GM13977 (cell line): Measurements from ENCODE around the gene SLC2A14.
"Not testable (repeated sequence)": the region's sequence is repeated elsewhere in the genome, so short reads cannot be mapped to it uniquely, and the experiment has no call there.

ENCODE experiments used
- DNase-seq: peaks from one replicate; pipeline ENCODE4 v3.0.0; 2012; ENCODE audit warnings: low spot score
- CTCF ChIP-seq: IDR thresholded peaks from 2 replicates; pipeline ENCODE4 v1.5.1; 2012; ENCODE audit warnings: mild to moderate bottlenecking, control low read depth; ENCODE audit not compliant: insufficient read depth; ENCODE audit errors: extremely low read depth, missing control alignments
- in situ Hi-C: fragments of 300-500 bp; cut with MboI; formaldehyde crosslinking; loops from one replicate; pipeline ENCODE4 v1.12.0; 2022; ENCODE audit warnings: low sequenced_read_pairs, low pct_unique_long_range_greater_than_20kb, mixed read lengths, inconsistent platforms; ENCODE audit not compliant: unreplicated experiment

The SLC2A14 gene

GRCh38 chr12:7844116-7844515 lies 28.6 kb downstream of the SLC2A14 start:
- no peak for DNase-seq
- in situ Hi-C loops, result no loop called here
- TF ChIP-seq CTCF, result no peak

DNA sequence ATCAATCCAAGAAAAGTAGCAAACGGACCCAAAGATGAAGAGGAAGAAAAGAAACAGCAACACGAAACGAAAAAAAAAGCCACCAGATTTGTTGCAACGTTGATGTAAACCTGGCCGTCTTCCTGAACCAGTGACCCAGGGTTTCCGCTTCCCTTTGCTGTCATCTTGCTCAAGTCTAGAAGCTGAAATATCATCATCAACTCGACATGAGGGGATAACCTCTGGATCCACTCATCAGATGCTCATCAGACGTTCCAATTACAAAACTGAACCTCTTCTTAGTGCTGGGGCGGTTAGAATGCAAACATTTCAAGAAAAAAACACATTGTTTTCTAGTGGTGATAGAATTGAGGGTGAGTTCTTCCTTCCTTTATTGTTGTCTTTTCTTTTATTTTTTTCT lies 29.1 kb downstream of the SLC2A14 start:
- in situ Hi-C loops, DNase-seq: not testable (repeated sequence)

DNA sequence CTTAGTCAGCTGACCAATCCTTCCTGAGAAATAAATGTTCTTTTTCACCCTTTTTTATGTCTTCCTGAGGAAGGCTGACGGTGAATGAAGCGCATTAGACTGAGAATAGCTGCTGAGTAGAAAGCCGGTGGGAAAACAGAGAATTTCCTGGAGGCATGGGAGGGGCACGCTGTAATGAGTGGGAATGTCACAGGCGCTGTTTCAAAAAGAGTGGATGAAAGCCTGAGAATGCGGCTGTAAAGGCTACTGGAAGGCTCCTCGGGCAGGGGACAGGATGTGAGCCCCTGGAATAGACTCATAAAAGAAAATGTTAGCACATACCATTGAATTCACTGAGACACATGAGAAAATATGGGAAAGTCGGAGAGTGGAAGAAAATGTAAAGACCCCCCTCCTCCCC lies 29.6 kb downstream of the SLC2A14 start:
- in situ Hi-C loops, DNase-seq: not testable (repeated sequence)

DNA sequence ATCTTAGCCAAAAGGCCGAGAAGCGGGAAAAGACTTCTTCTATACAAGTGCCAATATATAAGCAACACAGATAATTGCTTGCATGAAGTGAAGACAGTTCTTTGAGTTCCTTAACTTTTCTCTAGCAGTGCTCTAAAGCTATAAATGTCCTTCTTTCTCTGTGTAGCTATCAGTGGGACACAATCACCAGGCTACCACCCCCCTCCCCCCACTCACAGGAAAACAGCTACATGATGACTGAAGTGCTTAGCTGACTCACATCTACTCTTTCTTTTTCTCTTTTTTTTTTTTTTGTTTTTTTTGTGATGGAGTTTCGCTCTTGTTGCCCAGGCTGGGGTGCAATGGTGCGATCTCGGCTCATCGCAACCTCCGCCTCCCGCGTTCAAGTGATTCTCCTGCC lies 30.3 kb downstream of the SLC2A14 start:
- DNase-seq, in situ Hi-C loops: not testable (repeated sequence)

DNA sequence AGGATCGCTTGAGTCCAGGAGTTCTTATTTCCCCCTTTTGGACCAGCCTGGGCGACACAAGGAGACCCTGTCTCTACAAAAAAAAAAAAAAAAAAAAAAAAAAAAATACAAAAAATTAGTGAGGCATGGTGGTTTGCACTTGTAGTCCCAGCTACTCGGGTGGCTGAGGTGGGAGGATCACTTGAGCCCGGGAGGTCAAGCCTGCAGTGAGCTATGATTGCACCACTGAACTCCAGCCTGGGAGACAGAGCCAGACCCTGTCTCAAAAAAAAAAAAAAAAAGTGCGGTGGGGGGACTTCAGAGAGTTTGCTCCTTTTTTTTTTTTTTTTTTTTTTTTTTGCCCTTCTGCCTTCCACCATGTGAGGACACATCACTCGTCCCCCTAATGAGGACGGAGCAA lies 32.9 kb downstream of the SLC2A14 start:
- in situ Hi-C loops, DNase-seq: not testable (repeated sequence)

DNA sequence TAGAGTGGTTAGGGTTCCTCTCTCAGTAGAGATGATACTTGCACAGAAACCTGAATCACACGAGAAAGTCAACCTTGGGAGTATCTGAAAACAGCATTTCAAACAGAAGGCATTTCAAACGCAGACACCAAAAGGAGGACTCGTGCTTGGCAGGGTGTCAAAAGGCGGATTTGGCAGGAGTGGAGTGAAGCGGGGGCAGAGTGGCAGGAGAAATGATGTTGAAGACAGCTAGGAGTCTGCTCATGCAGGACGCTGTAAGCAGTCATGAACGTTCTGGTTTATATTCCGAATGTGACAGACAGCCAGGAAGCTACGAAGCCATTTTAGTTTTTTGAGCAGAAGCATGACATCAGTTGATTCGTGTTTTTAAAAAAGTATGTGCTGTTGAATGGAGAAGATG lies 33.5 kb downstream of the SLC2A14 start:
- DNase-seq, in situ Hi-C loops: not testable (repeated sequence)

DNA sequence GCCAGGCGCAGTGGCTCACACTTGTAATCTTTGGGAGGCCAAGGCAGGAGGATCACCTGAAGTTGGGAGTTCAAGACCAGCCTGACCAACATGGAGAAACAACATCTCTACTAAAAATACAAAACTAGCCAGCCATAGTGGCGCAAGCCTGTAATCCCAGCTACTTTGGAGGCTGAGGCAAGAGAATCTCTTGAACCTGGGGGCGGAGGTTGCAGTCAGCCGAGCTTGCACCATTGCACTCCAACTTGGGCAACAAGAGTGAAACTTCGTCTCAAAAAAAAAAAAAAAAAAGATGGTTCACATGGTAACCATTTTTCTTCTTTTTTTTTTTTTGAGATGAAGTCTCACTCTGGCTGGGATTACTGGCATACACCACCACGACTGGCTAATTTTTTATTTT lies 35.3 kb downstream of the SLC2A14 start:
- TF ChIP-seq CTCF, result no peak
- in situ Hi-C loops, result no loop called here
- DNase-seq, result no peak

DNA sequence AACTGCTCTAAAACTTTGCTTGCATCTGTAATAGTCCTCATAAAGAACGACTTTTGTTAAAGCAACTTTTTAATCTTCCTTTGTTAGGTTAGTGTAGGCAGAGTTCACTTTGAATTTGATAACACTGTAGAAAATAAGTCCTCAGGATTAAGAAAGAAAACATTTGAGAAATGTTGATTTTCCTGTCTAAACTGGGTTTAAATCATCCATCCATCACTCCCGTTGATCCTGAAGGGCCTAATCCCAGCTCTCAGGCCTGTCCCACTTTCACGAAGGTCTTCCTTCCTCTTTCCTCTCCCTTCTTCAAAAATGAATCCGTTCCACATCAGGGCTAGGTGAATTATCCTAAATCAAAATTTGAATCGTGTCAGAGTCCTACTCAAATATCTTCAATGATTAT lies 36.9 kb downstream of the SLC2A14 start:
- TF ChIP-seq CTCF, result no peak
- in situ Hi-C loops, result no loop called here
- DNase-seq, result no peak

GRCh38 chr12:7835116-7835515 lies 37.6 kb downstream of the SLC2A14 start:
- in situ Hi-C loops, result no loop called here

More at GRCh38 chr12:7835116-7835515, 37.6 kb downstream of the SLC2A14 start:
- no peak for TF ChIP-seq CTCF
- DNase-seq, result no peak
